OCI-LY1 (cell line): ENCODE data around the gene ATOX1.

Experiments used
- CTCF ChIP-seq: fragments of 200-600 bp; sonication (generic), shearing (Covaris generic); IDR thresholded peaks from 2 replicates; pipeline ENCODE4 v1.5.1; 2017; ENCODE audit warnings: mild to moderate bottlenecking, antibody characterized with exemption, low read length, moderate library complexity, mixed read lengths
- EZH2 ChIP-seq: fragments of 200-600 bp; sonication (generic), shearing (Covaris generic); IDR thresholded peaks from 2 replicates; pipeline ENCODE4 v1.8.0; 2017; ENCODE audit warnings: borderline replicate concordance, mixed run types, mild to moderate bottlenecking, antibody characterized with exemption, low read length, moderate library complexity, mixed read lengths

- TF ChIP-seq CTCF (no peak), EZH2 (no peak)
Observed at GRCh38 chr5:151772846-151773561, 14.6 kb upstream of the ATOX1 start.
